AG10803 (cell line): Measurements from ENCODE around the gene ISG20.
"Not testable (repeated sequence)": the region's sequence is repeated elsewhere in the genome, so short reads cannot be mapped to it uniquely, and the experiment has no call there.

Source experiments
- DNase-seq: peaks from one replicate; pipeline ENCODE4 v3.0.0; 2010; ENCODE audit warnings: low read depth
- H3K4me3 ChIP-seq: 2 replicates; pipeline ENCODE4 v1.5.1; 2011; ENCODE audit warnings: mild to moderate bottlenecking, low read length, control low read depth
- CTCF ChIP-seq: conservative IDR thresholded peaks from 2 replicates; pipeline ENCODE4 v1.5.1; 2011; ENCODE audit warnings: mild to moderate bottlenecking, low read length, control low read depth, inconsistent platforms

Gene ISG20

GRCh38 chr15:88630141-88630721 lies 8.6 kb upstream of the ISG20 start:
- no peak for DNase-seq
- TF ChIP-seq CTCF, result no peak
- no peak overlapping the region for H3K4me3 ChIP-seq

- H3K4me3 ChIP-seq, result no peak overlapping the region
- no peak for TF ChIP-seq CTCF
- DNase-seq, result no peak
Observed at GRCh38 chr15:88630798-88631463, 7.9 kb upstream of the ISG20 start.

GRCh38 chr15:88631464-88632028 lies 7.3 kb upstream of the ISG20 start:
- DNase-seq, result no peak
- no peak for TF ChIP-seq CTCF

GRCh38 chr15:88632797-88633196 lies 6.0 kb upstream of the ISG20 start:
- not testable (repeated sequence) for DNase-seq, H3K4me3 ChIP-seq

More at GRCh38 chr15:88631464-88632028, 7.3 kb upstream of the ISG20 start:
- H3K4me3 ChIP-seq, result no peak overlapping the region

- DNase-seq, result no peak
- no peak for TF ChIP-seq CTCF
- H3K4me3 ChIP-seq, result no peak overlapping the region
Observed at GRCh38 chr15:88634449-88634848, 4.4 kb upstream of the ISG20 start.

GRCh38 chr15:88635318-88635717 lies 3.5 kb upstream of the ISG20 start:
- TF ChIP-seq CTCF, result no peak
- DNase-seq, result peak; percentile 33
- H3K4me3 ChIP-seq, result no peak overlapping the region

GRCh38 chr15:88636050-88636449 lies 2.8 kb upstream of the ISG20 start:
- no peak overlapping the region for H3K4me3 ChIP-seq
- no peak for DNase-seq
- no peak for TF ChIP-seq CTCF
